ENCODE data around the gene AASDHPPT.
A peak's percentile ranks its signal among the peaks of the same experiment; 100 is the strongest.
"Not testable (repeated sequence)": the region's sequence is repeated elsewhere in the genome, so short reads cannot be mapped to it uniquely, and the experiment has no call there.

Gene AASDHPPT

GRCh38 chr11:106077609-106078455, at the start of gene AASDHPPT:
TSS of gene AASDHPPT (plus strand) at chr11:106077662. CDS start at chr11:106077711, 49 bp downstream.
- FAIRE-seq = no peak

- FAIRE-seq = peak; percentile 93
Observed at GRCh38 chr11:106030609-106031008, 46.9 kb upstream of the AASDHPPT start.

GRCh38 chr11:106031202-106031810, 46.2 kb upstream of the AASDHPPT start:
- FAIRE-seq = no peak

GRCh38 chr11:106031936-106032335, 45.5 kb upstream of the AASDHPPT start:
- no peak for FAIRE-seq

- no peak for FAIRE-seq
Observed at GRCh38 chr11:106032861-106033260, 44.6 kb upstream of the AASDHPPT start.

GRCh38 chr11:106043540-106043939, 33.9 kb upstream of the AASDHPPT start:
- no peak for FAIRE-seq

GRCh38 chr11:106047631-106048030, 29.8 kb upstream of the AASDHPPT start:
- FAIRE-seq = no peak

- no peak for FAIRE-seq
Observed at GRCh38 chr11:106049727-106050476, 27.6 kb upstream of the AASDHPPT start.

- FAIRE-seq = no peak
Observed at GRCh38 chr11:106051103-106051502, 26.4 kb upstream of the AASDHPPT start.

- FAIRE-seq = not testable (repeated sequence)
Observed at GRCh38 chr11:106058377-106058776, 19.1 kb upstream of the AASDHPPT start.

GRCh38 chr11:106059617-106060016, 17.8 kb upstream of the AASDHPPT start:
- FAIRE-seq = no peak

- no peak for FAIRE-seq
Observed at GRCh38 chr11:106061249-106061784, 16.1 kb upstream of the AASDHPPT start.

- no peak for FAIRE-seq
Observed at GRCh38 chr11:106061954-106062949, 15.2 kb upstream of the AASDHPPT start.

- no peak for FAIRE-seq
Observed at GRCh38 chr11:106063009-106063408, 14.5 kb upstream of the AASDHPPT start.

- no peak for FAIRE-seq
Observed at GRCh38 chr11:106070606-106071005, 6.9 kb upstream of the AASDHPPT start.

GRCh38 chr11:106072804-106073203, 4.7 kb upstream of the AASDHPPT start:
- no peak for FAIRE-seq

- FAIRE-seq = peak; percentile 21
Observed at GRCh38 chr11:106076171-106076918, 1.1 kb upstream of the AASDHPPT start.

GRCh38 chr11:106076919-106077608, 398 bp upstream of the AASDHPPT start, which contains the start of gene KBTBD3:
TSS of gene KBTBD3 (minus strand) at chr11:106077347. CDS start at chr11:106059097, 18,250 bp downstream.
- peak; percentile 71 for FAIRE-seq

GRCh38 chr11:106082096-106082495, 4.6 kb downstream of the AASDHPPT start:
- FAIRE-seq = no peak

- no peak for FAIRE-seq
Observed at GRCh38 chr11:106086135-106086534, 8.7 kb downstream of the AASDHPPT start.
